Articular chondrocyte of knee joint (primary cell): ENCODE data around the gene ADM. TPM values are rescaled to one million over a fixed set of nuclear protein-coding genes. Genes with fewer than 3 reads are reported as not detected.

ENCODE experiments used
- small RNA-seq: library from RNA; depleted of rRNA; stranded (forward); fragments of <200 nt; gene quantifications from one replicate; pipeline ENCODE3, GENCODE V24; 2012
- total RNA-seq: library from RNA; depleted of rRNA; stranded (reverse); fragments of >200 nt; gene quantifications from 2 replicates; pipeline ENCODE4 v1.2.3, GENCODE V29; 2012

The ADM gene, protein sequence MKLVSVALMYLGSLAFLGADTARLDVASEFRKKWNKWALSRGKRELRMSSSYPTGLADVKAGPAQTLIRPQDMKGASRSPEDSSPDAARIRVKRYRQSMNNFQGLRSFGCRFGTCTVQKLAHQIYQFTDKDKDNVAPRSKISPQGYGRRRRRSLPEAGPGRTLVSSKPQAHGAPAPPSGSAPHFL
- total RNA-seq = 447 and 882 TPM in 2 replicates

DNA sequence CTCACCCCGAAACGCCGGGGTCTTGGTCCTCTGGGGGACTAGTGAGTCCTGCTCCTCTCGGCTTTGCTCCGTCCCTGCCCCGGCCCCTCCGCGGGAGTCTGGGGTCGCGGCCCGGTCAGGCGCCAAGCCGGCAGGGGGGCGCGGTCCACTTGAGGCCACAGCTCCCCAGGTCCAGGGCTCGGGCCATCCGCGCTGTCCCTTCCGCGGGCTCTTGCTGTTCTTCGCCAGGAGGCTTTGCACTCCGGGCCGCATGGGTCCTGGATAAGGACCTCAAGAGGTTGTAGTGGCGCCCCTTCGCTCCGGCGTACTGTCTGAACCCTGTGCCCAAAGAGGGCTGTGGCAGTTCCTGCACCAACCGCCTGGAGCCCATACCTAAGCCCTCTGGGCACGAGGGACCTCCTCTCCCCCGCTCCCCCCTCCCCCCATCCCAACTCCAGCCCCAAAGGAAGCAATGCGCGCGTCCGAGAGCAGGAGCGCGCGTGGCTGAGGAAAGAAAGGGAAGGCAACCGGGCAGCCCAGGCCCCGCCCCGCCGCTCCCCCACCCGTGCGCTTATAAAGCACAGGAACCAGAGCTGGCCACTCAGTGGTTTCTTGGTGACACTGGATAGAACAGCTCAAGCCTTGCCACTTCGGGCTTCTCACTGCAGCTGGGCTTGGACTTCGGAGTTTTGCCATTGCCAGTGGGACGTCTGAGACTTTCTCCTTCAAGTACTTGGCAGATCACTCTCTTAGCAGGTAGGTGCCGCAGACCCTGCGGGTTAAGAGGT is at the start of gene ADM:
TSS of gene ADM (plus strand) at position 579 of the 767 bp plus-strand sequence. CDS start 628 bp downstream, outside the sequence.

DNA sequence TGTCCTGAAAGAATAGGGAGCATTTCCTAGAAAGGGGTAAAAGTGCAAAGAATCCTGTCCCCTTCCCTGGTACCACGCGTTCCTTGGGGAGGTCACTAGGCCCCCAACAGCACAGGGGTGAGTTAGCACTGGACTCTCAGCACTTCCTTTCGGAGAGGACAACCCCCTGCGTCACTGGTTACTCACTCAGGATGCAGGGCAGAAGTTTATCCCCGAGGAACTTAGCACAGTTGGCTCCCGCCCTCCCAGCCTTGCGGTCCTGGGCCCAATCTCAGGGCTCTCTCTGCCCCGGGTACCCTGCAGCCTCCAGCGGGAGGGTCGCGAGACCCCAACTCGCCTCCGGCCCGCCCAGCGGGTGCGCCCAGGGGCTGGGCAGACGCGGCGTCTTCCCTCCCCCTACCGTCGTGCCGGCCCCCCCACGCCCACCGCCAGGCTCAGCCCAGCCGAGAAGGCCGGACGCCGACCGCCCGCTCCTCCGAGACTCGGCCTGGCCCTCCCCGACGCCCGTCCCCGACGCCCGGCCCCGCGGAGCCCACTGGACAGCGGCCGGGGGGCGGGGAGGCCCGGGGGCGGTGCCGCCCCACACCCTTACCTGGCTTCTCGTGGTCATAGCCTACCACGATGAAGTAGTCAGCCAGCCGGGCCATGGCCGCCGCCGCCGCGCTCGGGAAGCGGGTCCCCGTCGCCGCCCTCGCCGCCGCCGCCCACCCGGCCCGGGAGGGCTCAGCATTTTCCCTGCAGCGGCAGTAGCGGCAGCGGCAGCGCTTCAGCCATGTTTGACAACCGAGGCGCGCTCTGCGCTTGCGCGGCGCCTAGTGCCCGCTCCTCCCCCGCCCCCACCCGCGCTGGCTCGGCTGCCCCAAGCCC is 11.2 kb upstream of the ADM start, which contains the start of gene SBF2:
TSS of gene SBF2 (minus strand) at position 797 of the 867 bp plus-strand sequence. CDS start at position 647, 150 bp downstream.

Small RNAs within 50 kb of the gene (small RNA-seq; reads per million reads assigned to genes)
- not detected for gene AC080023.2

Other genes with a start within 250 kb of the ADM start
- 78.1 and 83.7 TPM in 2 replicates for gene SBF2, start 10.9 kb upstream of the ADM start, total RNA-seq
- 8.4 and 12.0 TPM in 2 replicates for gene AMPD3, start 150.2 kb downstream of the ADM start, total RNA-seq
- 55.4 and 71.5 TPM in 2 replicates for gene RNF141, start 236.1 kb downstream of the ADM start, total RNA-seq